ENCODE measurements around the gene CLIC3.
"Not testable (repeated sequence)": the region's sequence is repeated elsewhere in the genome, so short reads cannot be mapped to it uniquely, and the experiment has no call there.

CLIC3 gene

GRCh38 chr9:137009217-137009616 lies 12.8 kb upstream of the CLIC3 start:
- no peak for DNase-seq (ENCODE audit: low spot score)
- TF ChIP-seq CTCF (IDR thresholded peaks at IDR 0.05; ENCODE audit: borderline replicate concordance, control extremely low read depth, extremely low read depth, insufficient read depth, missing control alignments), result no peak
- in situ Hi-C loops (cut with MboI; ENCODE audit: low sequenced_read_pairs, unreplicated experiment), result no loop called here

GRCh38 chr9:137008312-137008711 lies 11.9 kb upstream of the CLIC3 start:
- in situ Hi-C loops (cut with MboI; ENCODE audit: low sequenced_read_pairs, unreplicated experiment), result no loop called here
- TF ChIP-seq CTCF (IDR thresholded peaks at IDR 0.05; ENCODE audit: borderline replicate concordance, control extremely low read depth, extremely low read depth, insufficient read depth, missing control alignments), result no peak
- DNase-seq (ENCODE audit: low spot score), result no peak

GRCh38 chr9:137007816-137008270 lies 11.5 kb upstream of the CLIC3 start:
- in situ Hi-C loops (cut with MboI; ENCODE audit: low sequenced_read_pairs, unreplicated experiment), result no loop called here
- DNase-seq (ENCODE audit: low spot score), result no peak
- TF ChIP-seq CTCF (IDR thresholded peaks at IDR 0.05; ENCODE audit: borderline replicate concordance, control extremely low read depth, extremely low read depth, insufficient read depth, missing control alignments), result no peak

GRCh38 chr9:137007108-137007815 lies 10.9 kb upstream of the CLIC3 start:
- no peak for DNase-seq (ENCODE audit: low spot score)
- in situ Hi-C loops (cut with MboI; ENCODE audit: low sequenced_read_pairs, unreplicated experiment), result no loop called here
- no peak for TF ChIP-seq CTCF (IDR thresholded peaks at IDR 0.05; ENCODE audit: borderline replicate concordance, control extremely low read depth, extremely low read depth, insufficient read depth, missing control alignments)

- no peak for TF ChIP-seq CTCF (IDR thresholded peaks at IDR 0.05; ENCODE audit: borderline replicate concordance, control extremely low read depth, extremely low read depth, insufficient read depth, missing control alignments)
- no peak for DNase-seq (ENCODE audit: low spot score)
- in situ Hi-C loops (cut with MboI; ENCODE audit: low sequenced_read_pairs, unreplicated experiment), result no loop called here
Observed at GRCh38 chr9:137006116-137007003, 10.0 kb upstream of the CLIC3 start.

GRCh38 chr9:137004285-137004684 lies 7.9 kb upstream of the CLIC3 start:
- in situ Hi-C loops (cut with MboI; ENCODE audit: low sequenced_read_pairs, unreplicated experiment); DNase-seq (ENCODE audit: low spot score): not testable (repeated sequence)
- TF ChIP-seq CTCF (IDR thresholded peaks at IDR 0.05; ENCODE audit: borderline replicate concordance, control extremely low read depth, extremely low read depth, insufficient read depth, missing control alignments), result peak; percentile 17
